AG09309 (cell line): ENCODE results near the gene LGALS3.

Experiments
- DNase-seq: peaks from one replicate; pipeline ENCODE4 v3.0.0-alpha.2; 2010; ENCODE audit warnings: low read depth
- H3K4me3 ChIP-seq: 2 replicates; pipeline ENCODE4 v1.5.1; 2011; ENCODE audit warnings: mild to moderate bottlenecking, low read depth, low read length, moderate library complexity; ENCODE audit not compliant: control insufficient read depth
- CTCF ChIP-seq: IDR thresholded peaks from 2 replicates; pipeline ENCODE4 v1.5.1; 2011; ENCODE audit warnings: mild to moderate bottlenecking, low read depth, low read length, inconsistent platforms; ENCODE audit not compliant: insufficient read depth, control insufficient read depth; ENCODE audit errors: missing control alignments

LGALS3 gene

GRCh38 chr14:55114720-55115119 is 14.3 kb upstream of the LGALS3 start:
- H3K4me3 ChIP-seq: no peak overlapping the region
- no peak for TF ChIP-seq CTCF
- no peak for DNase-seq

GRCh38 chr14:55115460-55115859 is 13.6 kb upstream of the LGALS3 start:
- DNase-seq: no peak
- no peak for TF ChIP-seq CTCF
- H3K4me3 ChIP-seq: no peak overlapping the region

GRCh38 chr14:55115861-55116245 is 13.2 kb upstream of the LGALS3 start:
- no peak for TF ChIP-seq CTCF
- no peak for DNase-seq
- H3K4me3 ChIP-seq: no peak overlapping the region

- H3K4me3 ChIP-seq: no peak overlapping the region
- no peak for TF ChIP-seq CTCF
- DNase-seq: no peak
Observed at GRCh38 chr14:55116246-55117030, 12.6 kb upstream of the LGALS3 start.

GRCh38 chr14:55117803-55118441 is 11.1 kb upstream of the LGALS3 start:
- TF ChIP-seq CTCF: no peak
- no peak overlapping the region for H3K4me3 ChIP-seq
- no peak for DNase-seq

GRCh38 chr14:55118761-55119160 is 10.3 kb upstream of the LGALS3 start:
- no peak overlapping the region for H3K4me3 ChIP-seq
- TF ChIP-seq CTCF: no peak
- no peak for DNase-seq
